ENCODE measurements around the gene ACAP2.
"Not testable (repeated sequence)": the region's sequence is repeated elsewhere in the genome, so short reads cannot be mapped to it uniquely, and the experiment has no call there.

ACAP2 gene

GRCh38 chr3:195442573-195443390 is at the start of gene ACAP2:
ACAP2 (minus strand) TSS chr3:195443020; CDS start chr3:195442847, 173 bp downstream.
- DNase-seq (ENCODE audit: low spot score), result peak; percentile 99

- DNase-seq (ENCODE audit: low spot score), result no peak
These were observed 32.8 kb upstream of the ACAP2 start for GRCh38 chr3:195475614-195476013.

- not testable (repeated sequence) for DNase-seq (ENCODE audit: low spot score)
These were observed 32.3 kb upstream of the ACAP2 start for GRCh38 chr3:195475116-195475515.

GRCh38 chr3:195468841-195469240 is 26.0 kb upstream of the ACAP2 start:
- DNase-seq (ENCODE audit: low spot score), result no peak

GRCh38 chr3:195468391-195468776 is 25.6 kb upstream of the ACAP2 start:
- DNase-seq (ENCODE audit: low spot score), result no peak

GRCh38 chr3:195467641-195468390 is 25.0 kb upstream of the ACAP2 start:
- DNase-seq (ENCODE audit: low spot score), result peak; percentile 38

- no peak for DNase-seq (ENCODE audit: low spot score)
These were observed 23.4 kb upstream of the ACAP2 start for GRCh38 chr3:195466251-195466650.

GRCh38 chr3:195462922-195463321 is 20.1 kb upstream of the ACAP2 start:
- not testable (repeated sequence) for DNase-seq (ENCODE audit: low spot score)

GRCh38 chr3:195462308-195462610 is 19.4 kb upstream of the ACAP2 start:
- no peak for DNase-seq (ENCODE audit: low spot score)

- DNase-seq (ENCODE audit: low spot score), result no peak
These were observed 18.9 kb upstream of the ACAP2 start for GRCh38 chr3:195461594-195462307.

GRCh38 chr3:195460091-195460713 is 17.4 kb upstream of the ACAP2 start:
- no peak for DNase-seq (ENCODE audit: low spot score)

GRCh38 chr3:195458316-195458717 is 15.5 kb upstream of the ACAP2 start:
- no peak for DNase-seq (ENCODE audit: low spot score)

GRCh38 chr3:195455789-195456188 is 13.0 kb upstream of the ACAP2 start:
- no peak for DNase-seq (ENCODE audit: low spot score)

GRCh38 chr3:195453236-195453635 is 10.4 kb upstream of the ACAP2 start:
- no peak for DNase-seq (ENCODE audit: low spot score)

GRCh38 chr3:195451373-195452015 is 8.7 kb upstream of the ACAP2 start:
- no peak for DNase-seq (ENCODE audit: low spot score)

- no peak for DNase-seq (ENCODE audit: low spot score)
These were observed 8.0 kb upstream of the ACAP2 start for GRCh38 chr3:195450731-195451229.

GRCh38 chr3:195448205-195448875 is 5.5 kb upstream of the ACAP2 start:
- peak; percentile 49 for DNase-seq (ENCODE audit: low spot score)

GRCh38 chr3:195447201-195447600 is 4.4 kb upstream of the ACAP2 start:
- DNase-seq (ENCODE audit: low spot score), result no peak

- DNase-seq (ENCODE audit: low spot score), result no peak
These were observed 3.5 kb upstream of the ACAP2 start for GRCh38 chr3:195446359-195446758.

GRCh38 chr3:195445885-195446284 is 3.1 kb upstream of the ACAP2 start:
- DNase-seq (ENCODE audit: low spot score), result no peak

GRCh38 chr3:195443391-195443989 is 670 bp upstream of the ACAP2 start:
- no peak for DNase-seq (ENCODE audit: low spot score)
